NT2/D1 (cell line): ENCODE measurements around the gene RAP2B.
"Not testable (repeated sequence)": the region's sequence is repeated elsewhere in the genome, so short reads cannot be mapped to it uniquely, and the experiment has no call there.

Experiments
- DNase-seq: peaks from one replicate; pipeline ENCODE4 v3.0.0-alpha.2; 2011; ENCODE audit warnings: low read depth, low spot score
- H3K27me3 ChIP-seq: 2 replicates; pipeline ENCODE4 v1.6.0; 2011; ENCODE audit warnings: mild to moderate bottlenecking; ENCODE audit not compliant: insufficient read length, insufficient read depth
- H3K36me3 ChIP-seq: 2 replicates; pipeline ENCODE4 v1.6.1; 2011; ENCODE audit warnings: mild to moderate bottlenecking, low read length, mixed read lengths; ENCODE audit not compliant: insufficient read depth, insufficient read length
- H3K4me1 ChIP-seq: 2 replicates; pipeline ENCODE4 v1.5.1; 2011; ENCODE audit not compliant: insufficient read depth, insufficient read length
- H3K4me3 ChIP-seq: 2 replicates; pipeline ENCODE4 v1.5.1; 2011; ENCODE audit warnings: low read depth; ENCODE audit not compliant: insufficient read length
- H3K9ac ChIP-seq: 2 replicates; pipeline ENCODE4 v1.6.0; 2011; ENCODE audit warnings: low read depth; ENCODE audit not compliant: insufficient read length
- H3K9me3 ChIP-seq: 2 replicates; pipeline ENCODE4 v1.5.1; 2011; ENCODE audit warnings: mild to moderate bottlenecking, low read length; ENCODE audit not compliant: insufficient read depth
- SUZ12 ChIP-seq: IDR thresholded peaks from 2 replicates; pipeline ENCODE4 v1.6.1; 2011; ENCODE audit not compliant: insufficient read length, insufficient read depth; ENCODE audit errors: extremely low read depth
- YY1 ChIP-seq: IDR thresholded peaks from 2 replicates; pipeline ENCODE4 v1.6.1; 2011; ENCODE audit not compliant: insufficient read length, insufficient read depth
- ZNF274 ChIP-seq: IDR thresholded peaks from 2 replicates; pipeline ENCODE4 v1.6.1; 2011; ENCODE audit warnings: mild to moderate bottlenecking, low read depth, low read length

Gene RAP2B

DNA sequence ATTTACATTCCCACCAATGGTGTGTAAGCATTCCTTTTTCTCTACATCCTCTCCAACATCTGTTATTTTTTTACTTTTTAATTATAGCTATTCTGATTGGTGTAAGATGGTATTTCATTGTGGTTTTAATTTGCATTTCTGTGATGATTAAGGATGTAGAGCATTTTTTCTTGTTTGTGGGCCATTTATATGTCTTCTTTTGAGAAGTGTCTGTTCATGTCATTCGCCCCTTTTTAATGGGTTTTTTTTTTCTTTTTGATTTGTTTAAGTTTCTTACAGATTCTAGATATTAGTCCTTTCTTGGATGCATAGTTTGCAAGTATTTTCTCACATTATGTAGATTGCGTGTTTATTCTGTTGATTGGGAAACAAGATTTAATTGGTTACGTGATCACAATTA, 14.2 kb downstream of the RAP2B start:
- Histone ChIP-seq H3K4me1 (no peaks in the 10 kb centered on the region), H3K36me3 (no peaks in the 10 kb centered on the region), H3K4me3 (no peak overlapping the region), H3K9me3 (peaks cover 15% of the 10 kb centered on the region), H3K9ac (no peak overlapping the region), H3K27me3 (no peaks in the 10 kb centered on the region)
- TF ChIP-seq SUZ12 (no peak), ZNF274 (no peak), YY1 (no peak)
- DNase-seq, result no peak

DNA sequence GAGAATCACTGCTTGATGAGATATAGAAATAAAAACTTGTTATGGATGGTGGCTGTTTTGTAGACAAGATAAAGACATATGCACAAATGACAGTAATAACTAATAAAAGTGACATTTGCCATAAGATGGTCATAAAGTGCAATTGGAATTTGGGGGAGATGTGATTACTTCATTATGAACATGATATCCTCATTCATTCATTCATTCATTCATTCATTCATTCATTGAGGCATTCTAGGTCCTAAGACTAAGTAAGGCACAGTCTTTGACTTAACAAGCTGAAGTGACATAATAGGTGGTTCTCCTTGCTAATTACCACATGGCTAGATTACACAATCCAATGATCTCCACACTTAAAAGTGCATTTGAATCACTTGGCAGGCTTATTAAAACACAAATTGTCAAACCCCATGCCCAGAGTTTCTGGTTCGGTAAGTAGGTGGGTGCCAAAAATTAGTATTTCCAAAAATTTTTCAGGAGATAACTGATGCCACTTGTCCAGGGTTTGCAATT, 18.9 kb downstream of the RAP2B start:
- Histone ChIP-seq H3K9ac (no peak overlapping the region), H3K4me1 (no peaks in the 10 kb centered on the region), H3K36me3 (no peaks in the 10 kb centered on the region), H3K27me3 (no peaks in the 10 kb centered on the region), H3K9me3 (peaks cover 10% of the 10 kb centered on the region), H3K4me3 (no peak overlapping the region)
- no peak for TF ChIP-seq SUZ12
- TF ChIP-seq ZNF274, result no peak
- TF ChIP-seq YY1, result no peak
- no peak for DNase-seq

DNA sequence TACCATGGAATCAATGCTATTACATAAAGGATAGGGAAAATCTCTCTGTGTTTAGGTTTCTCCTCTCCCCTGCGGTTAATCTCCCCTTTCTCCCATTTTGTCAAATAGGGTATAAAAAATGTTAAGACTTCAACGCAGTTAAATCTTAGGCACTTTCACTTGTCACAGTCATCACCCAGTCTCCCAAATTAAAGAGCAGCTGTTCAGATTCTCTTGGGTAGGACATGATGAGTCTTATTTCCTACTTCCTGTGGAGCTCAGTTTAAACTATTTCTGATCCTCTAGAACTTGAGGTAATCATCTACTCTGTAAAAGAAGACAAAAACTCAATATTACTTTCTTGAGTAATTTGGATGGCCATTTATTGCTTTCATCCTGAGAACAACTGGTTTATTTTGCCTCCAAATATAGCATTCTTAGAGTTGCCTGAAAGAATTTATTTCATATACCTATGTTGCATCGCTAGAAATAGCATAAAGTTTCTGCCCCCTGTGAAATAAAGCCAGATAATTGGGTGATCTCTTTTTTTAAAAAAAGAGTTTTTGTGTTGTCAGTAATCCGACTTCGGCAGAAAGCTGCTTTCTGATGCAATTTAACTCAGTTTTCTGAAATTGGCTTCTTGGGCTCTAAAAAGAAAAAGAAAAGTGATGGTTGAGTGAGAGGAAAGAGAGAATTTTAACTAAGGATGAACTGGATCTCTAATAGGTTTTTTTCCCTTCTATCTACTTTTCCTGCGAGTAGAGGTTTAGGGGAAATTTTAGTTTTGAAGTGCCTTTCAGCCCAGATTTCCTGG, 20.7 kb downstream of the RAP2B start:
- Histone ChIP-seq H3K4me3 (no peak overlapping the region), H3K36me3 (no peaks in the 10 kb centered on the region), H3K27me3 (no peaks in the 10 kb centered on the region), H3K4me1 (no peaks in the 10 kb centered on the region), H3K9me3 (no peaks in the 10 kb centered on the region), H3K9ac (no peak overlapping the region)
- no peak for DNase-seq
- TF ChIP-seq ZNF274 (no peak), SUZ12 (no peak), YY1 (no peak)

DNA sequence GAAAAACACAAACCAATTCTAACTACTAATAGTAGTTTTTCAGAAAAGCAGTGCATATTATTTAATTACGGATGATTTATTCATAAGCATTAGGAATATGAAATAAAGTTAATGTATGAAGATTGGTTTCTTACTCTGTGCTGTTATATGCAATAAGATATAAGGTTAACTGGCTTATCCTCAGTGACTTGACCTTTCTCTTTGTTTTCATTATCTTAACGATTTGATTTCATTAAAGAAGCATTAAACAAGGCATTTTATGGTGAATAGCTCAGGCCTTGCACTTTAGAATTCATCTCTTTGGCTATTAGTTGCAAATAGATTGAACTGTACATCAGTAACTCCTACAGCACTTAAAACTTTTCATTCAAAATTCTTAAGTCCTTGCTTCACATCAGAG, 28.9 kb downstream of the RAP2B start:
- Histone ChIP-seq H3K9ac (no peak overlapping the region), H3K36me3 (no peaks in the 10 kb centered on the region), H3K9me3 (no peaks in the 10 kb centered on the region), H3K4me3 (no peak overlapping the region), H3K4me1 (no peaks in the 10 kb centered on the region), H3K27me3 (no peaks in the 10 kb centered on the region)
- no peak for DNase-seq
- TF ChIP-seq ZNF274 (no peak), SUZ12 (no peak)

DNA sequence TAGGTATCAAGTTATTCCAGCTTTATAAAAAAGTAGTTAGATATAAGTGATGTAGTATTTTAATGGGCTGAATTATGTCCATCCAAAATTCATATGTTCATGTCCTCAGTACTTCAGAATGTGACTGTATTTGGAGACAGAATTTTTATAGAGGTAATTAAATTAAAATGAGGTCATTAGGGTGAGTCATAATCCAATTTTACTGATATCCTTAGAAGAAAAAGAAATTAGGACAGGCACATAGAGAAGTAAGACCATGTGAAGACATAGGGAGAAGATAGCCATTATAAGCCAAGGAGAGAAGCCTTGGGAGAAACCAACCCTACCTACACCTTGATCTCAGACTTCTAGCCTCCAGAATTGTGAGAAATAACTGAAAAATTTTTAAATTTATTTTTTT, 30.3 kb downstream of the RAP2B start:
- no peak overlapping the region for H3K4me3 ChIP-seq
- no peak for DNase-seq
- H3K9ac ChIP-seq, result no peak overlapping the region
- H3K36me3 ChIP-seq, result no peaks in the 10 kb centered on the region
- no peak for TF ChIP-seq ZNF274
- no peak for TF ChIP-seq SUZ12
- TF ChIP-seq YY1, result no peak
- no peaks in the 10 kb centered on the region for H3K9me3 ChIP-seq
- H3K4me1 ChIP-seq, result no peaks in the 10 kb centered on the region
- no peaks in the 10 kb centered on the region for H3K27me3 ChIP-seq

DNA sequence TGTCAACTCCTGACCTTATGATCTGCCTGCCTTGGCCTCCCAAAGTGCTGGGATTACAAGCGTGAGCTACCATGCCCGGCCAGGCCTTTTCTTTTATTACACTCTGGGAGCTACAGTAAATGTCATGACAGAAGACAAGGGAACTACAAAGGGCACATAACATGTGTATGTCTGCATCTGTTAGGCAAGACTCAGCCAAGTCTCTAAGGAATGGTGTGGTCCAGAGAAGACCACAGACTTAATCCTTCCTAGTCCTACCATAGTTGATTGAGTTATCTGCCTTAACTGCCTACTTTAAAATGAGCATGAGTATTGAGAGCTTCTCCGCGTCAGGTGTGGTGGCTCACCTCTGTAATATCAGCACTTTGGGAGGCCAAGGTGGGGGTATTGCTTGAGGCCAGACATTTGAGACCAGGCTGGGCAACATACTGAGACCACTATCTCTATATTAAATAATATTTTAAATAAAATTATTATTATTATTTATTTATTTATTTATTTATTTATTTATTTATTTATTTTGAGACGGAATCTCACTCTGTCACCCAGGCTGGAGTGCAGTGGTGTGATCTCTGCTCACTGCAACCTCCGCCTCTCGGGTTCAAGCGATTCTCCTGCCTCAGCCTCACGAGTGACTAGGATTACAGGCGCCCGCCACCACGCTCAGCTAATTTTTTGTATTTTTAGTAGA, 31.9 kb downstream of the RAP2B start:
- DNase-seq, H3K9me3 ChIP-seq, H3K36me3 ChIP-seq, H3K9ac ChIP-seq, H3K4me1 ChIP-seq, H3K4me3 ChIP-seq, H3K27me3 ChIP-seq: not testable (repeated sequence)

DNA sequence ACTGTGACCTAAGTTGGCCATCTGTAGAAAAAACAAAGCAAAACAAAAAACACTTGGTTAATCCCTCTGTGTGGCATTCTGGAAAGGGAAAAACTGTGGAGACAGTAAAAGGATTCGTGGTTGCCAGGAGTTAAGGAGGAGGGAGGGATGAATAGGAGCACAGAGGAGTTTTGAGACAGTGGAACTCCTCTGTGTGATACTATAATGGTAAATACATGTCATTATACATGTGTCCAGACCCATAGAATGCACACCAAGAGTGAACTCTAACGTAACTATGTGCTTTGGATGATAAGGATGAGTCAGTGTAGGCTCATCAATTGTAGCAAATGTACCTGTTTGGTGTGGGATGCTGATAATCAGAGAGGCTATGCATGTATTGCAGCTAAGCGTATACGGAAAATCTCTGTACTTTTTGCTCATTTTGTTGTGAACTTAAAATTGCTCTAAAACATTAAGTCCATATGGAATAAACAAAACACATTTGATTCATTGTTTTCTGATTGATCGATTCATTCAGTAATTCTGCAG, 33.4 kb downstream of the RAP2B start:
- no peaks in the 10 kb centered on the region for H3K4me1 ChIP-seq
- no peaks in the 10 kb centered on the region for H3K27me3 ChIP-seq
- no peak overlapping the region for H3K9ac ChIP-seq
- H3K4me3 ChIP-seq, result no peak overlapping the region
- H3K9me3 ChIP-seq, result no peaks in the 10 kb centered on the region
- no peak for TF ChIP-seq YY1
- no peak for TF ChIP-seq ZNF274
- TF ChIP-seq SUZ12, result no peak
- no peak for DNase-seq
- no peaks in the 10 kb centered on the region for H3K36me3 ChIP-seq
